ENCODE results near the gene FAM163B.

DNA sequence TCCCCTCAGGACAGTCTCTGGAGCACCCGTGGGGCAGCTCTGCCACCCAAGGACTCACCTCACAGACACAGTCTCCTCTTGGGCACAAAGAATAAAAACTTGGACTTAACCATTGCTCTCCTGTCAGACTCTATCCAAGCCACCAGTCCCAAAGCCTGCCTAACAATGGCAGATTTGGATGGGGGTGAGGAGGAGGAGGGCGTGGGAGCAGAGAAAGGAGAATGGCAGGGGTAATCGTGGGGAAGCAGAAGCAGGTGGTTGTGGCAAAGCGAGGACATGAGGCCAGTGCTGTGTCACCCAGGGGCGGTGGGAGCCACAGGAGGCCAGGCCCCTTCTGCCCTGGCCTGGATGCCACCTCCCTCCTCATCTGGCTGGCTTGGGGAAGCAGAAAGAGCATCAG lies 5.5 kb upstream of the FAM163B start:
- TF ChIP-seq, protein P1, sequence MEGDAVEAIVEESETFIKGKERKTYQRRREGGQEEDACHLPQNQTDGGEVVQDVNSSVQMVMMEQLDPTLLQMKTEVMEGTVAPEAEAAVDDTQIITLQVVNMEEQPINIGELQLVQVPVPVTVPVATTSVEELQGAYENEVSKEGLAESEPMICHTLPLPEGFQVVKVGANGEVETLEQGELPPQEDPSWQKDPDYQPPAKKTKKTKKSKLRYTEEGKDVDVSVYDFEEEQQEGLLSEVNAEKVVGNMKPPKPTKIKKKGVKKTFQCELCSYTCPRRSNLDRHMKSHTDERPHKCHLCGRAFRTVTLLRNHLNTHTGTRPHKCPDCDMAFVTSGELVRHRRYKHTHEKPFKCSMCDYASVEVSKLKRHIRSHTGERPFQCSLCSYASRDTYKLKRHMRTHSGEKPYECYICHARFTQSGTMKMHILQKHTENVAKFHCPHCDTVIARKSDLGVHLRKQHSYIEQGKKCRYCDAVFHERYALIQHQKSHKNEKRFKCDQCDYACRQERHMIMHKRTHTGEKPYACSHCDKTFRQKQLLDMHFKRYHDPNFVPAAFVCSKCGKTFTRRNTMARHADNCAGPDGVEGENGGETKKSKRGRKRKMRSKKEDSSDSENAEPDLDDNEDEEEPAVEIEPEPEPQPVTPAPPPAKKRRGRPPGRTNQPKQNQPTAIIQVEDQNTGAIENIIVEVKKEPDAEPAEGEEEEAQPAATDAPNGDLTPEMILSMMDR (IDR thresholded peaks at IDR 0.05 in 8 of 11, conservative IDR thresholded peaks at IDR 0.05 in 3 of 11): no peak
- no peak for TF ChIP-seq POLR2A (IDR thresholded peaks at IDR 0.05)
